Testis (tissue), 3 donors: Measurements from ENCODE around the gene OVCH2. TPM values are rescaled to one million over a fixed set of nuclear protein-coding genes. Genes with fewer than 3 reads are reported as not detected.

ENCODE experiments used
- DNase-seq: peaks from one replicate; pipeline ENCODE4 v3.0.0-alpha.2; 2019
- H3K27ac ChIP-seq, 2 donors: fragments of 200-600 bp; sonication (generic); one replicate each; pipeline ENCODE4 v1.5.1; 2019
- H3K27me3 ChIP-seq: fragments of 200-600 bp; sonication (generic); one replicate; pipeline ENCODE4 v1.5.1; 2019
- H3K36me3 ChIP-seq: fragments of 200-600 bp; sonication (generic); one replicate; pipeline ENCODE4 v1.5.1; 2017; ENCODE audit warnings: low read depth; ENCODE audit errors: missing control alignments
- H3K4me1 ChIP-seq: fragments of 200-600 bp; sonication (generic); one replicate; pipeline ENCODE4 v1.5.1; 2019
- H3K4me3 ChIP-seq, 2 donors: fragments of 200-600 bp; sonication (generic); one replicate each; pipeline ENCODE4 v1.5.1; 2017 to 2019
- H3K9me3 ChIP-seq: fragments of 200-600 bp; sonication (generic); one replicate; pipeline ENCODE4 v1.5.1; 2017
- CTCF ChIP-seq, 3 experiments: fragments of 450-650 bp in 2 of 3; fragments of 200-600 bp in 1 of 3; sonication (generic) in 1 of 3; IDR thresholded peaks; one replicate each; pipeline ENCODE4 v1.5.1; 2016 to 2019; ENCODE audit warnings: antibody characterized with exemption in 3 of 3, mild to moderate bottlenecking in 2 of 3, moderate library complexity in 1 of 3
- POLR2A ChIP-seq: fragments of 450-650 bp; IDR thresholded peaks from one replicate; pipeline ENCODE4 v1.6.1; 2017; ENCODE audit warnings: antibody characterized with exemption, mild to moderate bottlenecking, moderate library complexity
- WGBS, 2 donors: methylation state at CpG; one replicate each; pipeline ENCODE4 v1.1.5; 2018; 5-methylcytosine and 5-hydroxymethylcytosine counted together
- intact Hi-C: fragments of 100-400 bp; cut with DNase I; formaldehyde crosslinking; loops from one replicate; pipeline ENCODE4 v1.15.1; 2023; ENCODE audit warnings: low total_unique reads
- polyA plus RNA-seq: library from polyadenylated mRNA; stranded (reverse); fragments of 350-450 nt; fragmentation: Illumina TruSeq; extraction: RNeasy Lipid Tissue Mini Kit (QIAGEN cat#74804); gene quantifications from one replicate; pipeline ENCODE4 v1.2.3, GENCODE V29; 2014; ENCODE audit warnings: low read depth, low replicate concordance; ENCODE audit not compliant: insufficient read depth
- total RNA-seq, 2 donors: library from RNA; depleted of rRNA; stranded (reverse); fragments of >200 nt; gene quantifications; one replicate each; pipeline ENCODE4 v1.2.3, GENCODE V29; 2016

Gene OVCH2
- total and polyA plus RNA-seq, 3 donors from 2014 or later, result 0.39 to 0.80 (median 0.68) TPM

- intact Hi-C loops, result no loop called here
- H3K9me3 ChIP-seq, result no peaks in the 10 kb centered on the region
- no peak for TF ChIP-seq CTCF (IDR thresholded peaks at IDR 0.05)
- 49 to 59% methylated on average over 4 of the region's 4 CpGs for WGBS, 2 donors
- H3K4me1 ChIP-seq, result peaks cover 3% of the 10 kb centered on the region
- no peaks in the 10 kb centered on the region for H3K36me3 ChIP-seq
- no peak overlapping the region for H3K27ac ChIP-seq
- DNase-seq, result no peak
- H3K4me3 ChIP-seq, result no peak overlapping the region
- H3K27me3 ChIP-seq, result no peaks in the 10 kb centered on the region
Observed at GRCh38 chr11:7677796-7678201, 28.5 kb downstream of the OVCH2 start.

DNA sequence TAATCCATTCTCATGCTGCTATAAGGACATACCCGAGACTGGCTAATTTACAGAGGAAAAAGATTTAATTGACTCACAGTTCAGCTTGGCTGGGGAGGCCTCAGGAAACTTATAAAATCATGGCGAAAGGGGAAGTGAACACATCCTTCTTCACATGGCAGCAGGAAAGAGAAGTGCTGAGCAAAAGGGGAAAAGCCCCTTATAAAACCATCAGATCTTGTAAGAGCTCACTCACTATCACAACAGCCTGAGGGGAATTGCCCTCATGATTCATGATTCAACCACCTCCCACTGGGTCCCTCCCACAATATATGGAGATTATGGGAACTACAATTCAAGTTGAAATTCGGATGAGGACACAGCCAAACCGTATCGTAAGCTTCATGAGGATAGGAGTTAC lies 29.2 kb downstream of the OVCH2 start:
- Histone ChIP-seq H3K4me1 (peaks cover 9% of the 10 kb centered on the region), H3K27ac (no peak overlapping the region), H3K9me3 (no peaks in the 10 kb centered on the region), H3K4me3 (no peak overlapping the region), H3K27me3 (no peaks in the 10 kb centered on the region), H3K36me3 (no peaks in the 10 kb centered on the region)
- intact Hi-C loops, result no loop called here
- no peak for DNase-seq
- WGBS, 2 donors, result 70 to 78% methylated on average over 5 of the region's 5 CpGs
- no peak for TF ChIP-seq CTCF (IDR thresholded peaks at IDR 0.05)
- TF ChIP-seq POLR2A, result no peak

- intact Hi-C loops, result no loop called here
- Histone ChIP-seq H3K27me3 (no peaks in the 10 kb centered on the region), H3K27ac (no peak overlapping the region)
Observed at GRCh38 chr11:7675631-7676030, 30.6 kb downstream of the OVCH2 start.

DNA sequence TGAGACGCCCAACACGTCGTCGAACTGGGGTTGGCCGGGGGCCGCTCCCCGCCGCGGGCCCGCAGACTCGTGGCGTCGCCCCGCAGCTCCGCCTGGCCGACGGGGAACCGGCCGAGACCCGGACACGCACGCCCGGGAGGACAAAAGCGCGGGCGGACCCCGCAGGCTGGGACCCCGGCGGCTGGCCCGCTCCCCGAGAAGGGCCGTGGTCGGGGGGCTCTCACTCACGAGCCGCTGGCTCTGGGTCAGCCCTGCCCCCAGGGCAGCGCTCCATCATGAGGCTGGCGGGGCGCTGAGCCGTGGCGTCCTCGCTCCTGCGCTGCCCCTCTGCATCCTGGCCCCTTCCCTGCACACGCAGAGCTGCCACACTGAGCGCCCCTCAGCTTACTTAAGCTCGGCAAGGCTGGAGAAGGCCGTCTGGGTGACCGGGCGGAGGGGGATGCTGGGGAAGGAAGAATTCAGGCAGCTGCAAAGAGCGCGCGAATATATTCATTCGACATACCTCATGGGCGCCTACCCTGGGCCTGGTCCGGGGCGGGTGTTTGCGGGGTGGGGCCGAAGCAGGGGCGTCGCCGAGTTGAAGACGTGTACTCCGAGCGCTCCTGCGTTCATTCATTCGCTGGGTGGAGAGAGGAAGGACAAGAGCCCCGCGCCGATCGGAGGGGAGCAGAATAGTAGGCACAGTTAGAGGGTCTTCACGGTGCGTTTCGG lies 32.4 kb downstream of the OVCH2 start:
- Histone ChIP-seq H3K36me3 (no peaks in the 10 kb centered on the region), H3K4me1 (peaks cover 21% of the 10 kb centered on the region), H3K27me3 (no peaks in the 10 kb centered on the region), H3K27ac (peak overlapping the region; percentile 66 to 85), H3K4me3 (peak overlapping the region; percentile 72 to 84), H3K9me3 (no peaks in the 10 kb centered on the region)
- intact Hi-C loops, result no loop called here
- WGBS, 2 donors, result 6% methylated on average over 59 of the region's 72 CpGs; no CpG with 5 or more reads in 1 of the 2 donors
- TF ChIP-seq CTCF (IDR thresholded peaks at IDR 0.05), result no peak
- no peak for TF ChIP-seq POLR2A
- DNase-seq, result peak; percentile 67

More at GRCh38 chr11:7675631-7676030, 30.6 kb downstream of the OVCH2 start:
- peaks cover 21% of the 10 kb centered on the region for H3K4me1 ChIP-seq
- TF ChIP-seq POLR2A (no peak), CTCF (IDR thresholded peaks at IDR 0.05) (no peak)
- H3K4me3 ChIP-seq, result no peak overlapping the region
- WGBS, 2 donors, result 82 to 96% methylated on average over 3 of the region's 3 CpGs
- H3K9me3 ChIP-seq, result no peaks in the 10 kb centered on the region
- no peak for DNase-seq
- no peaks in the 10 kb centered on the region for H3K36me3 ChIP-seq
